Spleen (tissue), 11 donors: ENCODE results near the gene FLII. TPM values are rescaled to one million over a fixed set of nuclear protein-coding genes. Genes with fewer than 3 reads are reported as not detected.

ENCODE experiments used
- DNase-seq: peaks from one replicate; pipeline ENCODE4 v3.0.0-alpha.2; 2020
- H3K27ac ChIP-seq, 8 donors: fragments of 200-600 bp; sonication (generic) in 7 of 8; 1 replicate in 4 of 8; 2 replicates in 4 of 8; pipeline versions ENCODE4 v1.5.0 to v1.8.0; 2016 to 2021; ENCODE audit warnings: inconsistent platforms in 4 of 8, mild to moderate bottlenecking in 4 of 8, moderate library complexity in 1 of 8
- H3K27me3 ChIP-seq, 7 donors: fragments of 200-600 bp; sonication (generic) in 6 of 7; replicated peaks in 1 of 7; 1 replicate in 4 of 7; 2 replicates in 3 of 7; pipeline versions ENCODE4 v1.5.0 to v1.8.0; 2016 to 2021; ENCODE audit warnings: inconsistent platforms in 3 of 7, mild to moderate bottlenecking in 1 of 7
- H3K36me3 ChIP-seq, 6 donors: fragments of 200-600 bp; sonication (generic) in 5 of 6; 1 replicate in 4 of 6; 2 replicates in 2 of 6; pipeline versions ENCODE4 v1.5.0 to v1.8.0; 2016 to 2021; ENCODE audit warnings: inconsistent platforms in 2 of 6
- H3K4me1 ChIP-seq, 6 donors: fragments of 200-600 bp; sonication (generic) in 5 of 6; 1 replicate in 3 of 6; 2 replicates in 3 of 6; pipeline versions ENCODE4 v1.5.0 to v1.8.0; 2016 to 2021; ENCODE audit warnings: inconsistent platforms in 3 of 6
- H3K4me3 ChIP-seq, 8 donors: fragments of 200-600 bp; sonication (generic) in 7 of 8; 1 replicate in 4 of 8; 2 replicates in 4 of 8; pipeline versions ENCODE4 v1.5.0 to v1.8.0; 2016 to 2021; ENCODE audit warnings: inconsistent platforms in 4 of 8, mild to moderate bottlenecking in 4 of 8, moderate library complexity in 2 of 8
- H3K9me3 ChIP-seq, 8 donors: fragments of 200-600 bp; sonication (generic) in 7 of 8; 1 replicate in 4 of 8; 2 replicates in 4 of 8; pipeline versions ENCODE4 v1.5.0 to v1.8.0; 2016 to 2021; ENCODE audit warnings: inconsistent platforms in 4 of 8
- POLR2A ChIP-seq, 3 donors: fragments of 450-650 bp; IDR thresholded peaks; one replicate each; pipeline ENCODE4 v1.5.1; 2017; ENCODE audit warnings: antibody characterized with exemption in 3 of 3, mild to moderate bottlenecking in 1 of 3
- POLR2AphosphoS5 ChIP-seq, 3 donors: sonication (generic); formaldehyde crosslinking; IDR thresholded peaks; one replicate each; pipeline ENCODE4 v1.5.1; 2017; ENCODE audit warnings: antibody characterized with exemption in 3 of 3
- WGBS, 5 donors: extraction: QIAGEN DNeasy Blood & Tissue Kit in 3 of 5; methylation state at CpG; one replicate each; pipeline versions ENCODE4 v1.1.5 to v1.1.7; 2013 to 2018; 5-methylcytosine and 5-hydroxymethylcytosine counted together
- intact Hi-C: fragments of 100-400 bp; cut with DNase I; formaldehyde crosslinking; loops from one replicate; pipeline ENCODE4 v1.15.0; 2023; ENCODE audit warnings: low total_unique reads
- polyA plus RNA-seq, 3 donors: library from polyadenylated mRNA; stranded (reverse); fragments of 200-250 nt; gene quantifications; one replicate each; pipeline ENCODE4 v1.2.1, GENCODE V29; 2013
- total RNA-seq, 7 donors: library from RNA; depleted of rRNA in 3 of 7; stranded (reverse); fragments of >200 nt in 3 of 7; fragmentation: NEBNext Ultra II Directional in 4 of 7; extraction: Animal tissue kit (Norgen Biotek cat#: 25700) in 4 of 7; gene quantifications; one replicate each; pipeline versions ENCODE4 v1.1.0 to v1.2.1, GENCODE V29; 2016 to 2021
- TF ChIP-seq, protein P1 (sequence below), 11 experiments: fragments of 200-600 bp in 7 of 11; fragments of 450-650 bp in 4 of 11; sonication (generic) in 4 of 11; IDR thresholded peaks in 8 of 11; conservative IDR thresholded peaks in 3 of 11; 1 replicate in 7 of 11; 2 replicates in 4 of 11; pipeline versions ENCODE4 v1.4.0 to v1.8.0; 2016 to 2021; ENCODE audit warnings: antibody characterized with exemption in 11 of 11, inconsistent platforms in 4 of 11, mild to moderate bottlenecking in 1 of 11
- donor health status: healthy with polysubstance abuse.
- donor health status: DM: no; HTN: no; CAD: no; lungs with moderate emphysema.
- donor health status: DM: no; HTN: no; CAD: no.
- donor health status: Bipolar disorder and iron deficiency.
- donor health status: healthy.
- donor health status: DM: no; HTN: no; CAD: no.
- donor health status: DM: yes; HTN: yes; CAD: no.

Gene FLII
- total and polyA plus RNA-seq, 10 donors: 143 to 346 (median 280) TPM

GRCh38 chr17:18253947-18254821 lies 4.4 kb downstream of the FLII start:
- 93 to 97% (median 94%) methylated on average over 22 to 27 of the region's 27 CpGs for WGBS, 5 donors
- no peak for DNase-seq
- intact Hi-C loops: no loop called here

GRCh38 chr17:18253187-18253884 lies 5.2 kb downstream of the FLII start:
- Histone ChIP-seq H3K36me3 (peaks cover 6 to 86% (median 83%) of the 10 kb centered on the region in 6 donors), H3K9me3 (no peaks in the 10 kb centered on the region), H3K4me1 (peaks cover 15 to 38% (median 29%) of the 10 kb centered on the region in 6 donors), H3K27me3 (no peaks in the 10 kb centered on the region), H3K27ac (no peak overlapping the region), H3K4me3 (no peak overlapping the region)
- intact Hi-C loops: no loop called here
- 88 to 100% (median 91%) methylated on average over 4 to 16 of the region's 16 CpGs for WGBS, 5 donors
- DNase-seq: no peak
- TF ChIP-seq, protein P1, sequence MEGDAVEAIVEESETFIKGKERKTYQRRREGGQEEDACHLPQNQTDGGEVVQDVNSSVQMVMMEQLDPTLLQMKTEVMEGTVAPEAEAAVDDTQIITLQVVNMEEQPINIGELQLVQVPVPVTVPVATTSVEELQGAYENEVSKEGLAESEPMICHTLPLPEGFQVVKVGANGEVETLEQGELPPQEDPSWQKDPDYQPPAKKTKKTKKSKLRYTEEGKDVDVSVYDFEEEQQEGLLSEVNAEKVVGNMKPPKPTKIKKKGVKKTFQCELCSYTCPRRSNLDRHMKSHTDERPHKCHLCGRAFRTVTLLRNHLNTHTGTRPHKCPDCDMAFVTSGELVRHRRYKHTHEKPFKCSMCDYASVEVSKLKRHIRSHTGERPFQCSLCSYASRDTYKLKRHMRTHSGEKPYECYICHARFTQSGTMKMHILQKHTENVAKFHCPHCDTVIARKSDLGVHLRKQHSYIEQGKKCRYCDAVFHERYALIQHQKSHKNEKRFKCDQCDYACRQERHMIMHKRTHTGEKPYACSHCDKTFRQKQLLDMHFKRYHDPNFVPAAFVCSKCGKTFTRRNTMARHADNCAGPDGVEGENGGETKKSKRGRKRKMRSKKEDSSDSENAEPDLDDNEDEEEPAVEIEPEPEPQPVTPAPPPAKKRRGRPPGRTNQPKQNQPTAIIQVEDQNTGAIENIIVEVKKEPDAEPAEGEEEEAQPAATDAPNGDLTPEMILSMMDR (IDR thresholded peaks at IDR 0.05 in 8 of 11, conservative IDR thresholded peaks at IDR 0.05 in 3 of 11): no peak
- TF ChIP-seq POLR2A (IDR thresholded peaks at IDR 0.05) (no peak), POLR2AphosphoS5 (IDR thresholded peaks at IDR 0.05) (peak in 1 of 3 donors; percentile 10)

More at GRCh38 chr17:18253947-18254821, 4.4 kb downstream of the FLII start:
- H3K9me3 ChIP-seq: no peaks in the 10 kb centered on the region
- peaks cover 19 to 36% (median 29%) of the 10 kb centered on the region in 6 donors for H3K4me1 ChIP-seq
- TF ChIP-seq POLR2AphosphoS5 (IDR thresholded peaks at IDR 0.05) (peak in 1 of 3 donors; percentile 29), POLR2A (IDR thresholded peaks at IDR 0.05) (no peak)
- TF ChIP-seq, protein P1 (IDR thresholded peaks at IDR 0.05 in 8 of 11, conservative IDR thresholded peaks at IDR 0.05 in 3 of 11): no peak
- no peak overlapping the region for H3K27ac ChIP-seq
- H3K36me3 ChIP-seq: peaks cover 6 to 77% (median 74%) of the 10 kb centered on the region in 6 donors
- no peaks in the 10 kb centered on the region for H3K27me3 ChIP-seq
- no peak overlapping the region for H3K4me3 ChIP-seq

DNA sequence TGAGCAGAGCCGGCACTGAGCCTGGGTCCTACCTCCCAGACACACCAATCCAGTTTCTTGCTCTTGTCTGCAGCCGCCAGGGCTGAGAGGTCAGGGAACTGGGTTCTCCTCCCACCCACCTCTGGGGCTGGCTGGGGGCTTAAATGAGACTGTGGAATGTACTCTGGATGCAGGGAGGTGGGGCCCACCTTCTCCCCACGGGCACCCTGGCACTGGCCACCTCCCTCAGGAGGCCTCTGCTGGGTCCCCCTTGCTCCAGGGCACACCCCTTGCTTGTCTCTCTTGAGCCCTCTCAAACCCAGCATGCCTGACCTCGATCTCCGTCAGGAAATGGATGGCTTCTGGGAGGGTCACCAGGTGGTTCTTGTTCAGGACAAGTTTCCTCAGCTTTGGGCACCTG lies 6.4 kb downstream of the FLII start:
- Histone ChIP-seq H3K27me3 (no peaks in the 10 kb centered on the region), H3K4me3 (no peak overlapping the region), H3K4me1 (peaks cover 15 to 43% (median 34%) of the 10 kb centered on the region in 6 donors), H3K9me3 (no peaks in the 10 kb centered on the region), H3K27ac (no peak overlapping the region), H3K36me3 (peaks cover 6 to 98% (median 94%) of the 10 kb centered on the region in 6 donors)
- 85 to 97% (median 92%) methylated on average over 5 of the region's 5 CpGs for WGBS, 5 donors
- intact Hi-C loops: no loop called here
- TF ChIP-seq POLR2AphosphoS5 (IDR thresholded peaks at IDR 0.05) (no peak), POLR2A (IDR thresholded peaks at IDR 0.05) (no peak)
- TF ChIP-seq, protein P1 (IDR thresholded peaks at IDR 0.05 in 8 of 11, conservative IDR thresholded peaks at IDR 0.05 in 3 of 11): no peak
- no peak for DNase-seq

- 84 to 95% (median 90%) methylated on average over 14 to 15 of the region's 15 CpGs for WGBS, 5 donors
- H3K4me1 ChIP-seq: peaks cover 5 to 42% (median 28%) of the 10 kb centered on the region in 6 donors
- H3K27me3 ChIP-seq: no peaks in the 10 kb centered on the region
- intact Hi-C loops: no loop called here
- DNase-seq: no peak
- H3K36me3 ChIP-seq: peaks cover 6 to 100% (median 99%) of the 10 kb centered on the region in 6 donors
- peak in 1 of 3 donors; percentile 4 for TF ChIP-seq POLR2AphosphoS5 (IDR thresholded peaks at IDR 0.05)
- TF ChIP-seq, protein P1 (IDR thresholded peaks at IDR 0.05 in 8 of 11, conservative IDR thresholded peaks at IDR 0.05 in 3 of 11): no peak
- H3K27ac ChIP-seq: no peak overlapping the region
- no peaks in the 10 kb centered on the region for H3K9me3 ChIP-seq
- no peak overlapping the region for H3K4me3 ChIP-seq
Measured at GRCh38 chr17:18251204-18251603, 7.3 kb downstream of the FLII start.
